SK-N-SH (cell line): ENCODE data around the gene UBE2N.

Experiments
- EZH2phosphoT487 ChIP-seq: fragments of 200-600 bp; sonication (generic); IDR thresholded peaks from 2 replicates; pipeline ENCODE4 v1.6.1; 2017; ENCODE audit warnings: low read depth, mixed run types, mild to moderate bottlenecking, antibody characterized with exemption, moderate library complexity, borderline replicate concordance
- FOXM1 ChIP-seq: IDR thresholded peaks from 2 replicates; pipeline ENCODE4 v1.4.0; 2012; ENCODE audit warnings: low read depth, mild to moderate bottlenecking
- GABPA ChIP-seq: IDR thresholded peaks from 2 replicates; pipeline ENCODE4 v1.4.0; 2012; ENCODE audit warnings: low read depth, mild to moderate bottlenecking
- MXI1 ChIP-seq: IDR thresholded peaks from 2 replicates; pipeline ENCODE4 v1.6.1; 2012; ENCODE audit warnings: mild to moderate bottlenecking, low read depth, low read length, improper control_type of control experiment
- RAD21 ChIP-seq: IDR thresholded peaks from 2 replicates; pipeline ENCODE4 v1.6.1; 2012; ENCODE audit warnings: mild to moderate bottlenecking, low read length
- RFX5 ChIP-seq: IDR thresholded peaks from 2 replicates; pipeline ENCODE4 v1.6.1; 2012; ENCODE audit warnings: mild to moderate bottlenecking, improper control_type of control experiment, low read length
- RXRA ChIP-seq: IDR thresholded peaks from 2 replicates; pipeline ENCODE4 v1.4.0; 2012; ENCODE audit warnings: low read depth, mild to moderate bottlenecking, borderline replicate concordance
- TAF1 ChIP-seq: IDR thresholded peaks from 2 replicates; pipeline ENCODE4 v1.6.1; 2012; ENCODE audit warnings: low read depth, mild to moderate bottlenecking, low read length, moderate library complexity, borderline replicate concordance
- TCF12 ChIP-seq: IDR thresholded peaks from 2 replicates; pipeline ENCODE4 v1.4.0; 2012
- USF2 ChIP-seq: fragments of 150-350 bp; IDR thresholded peaks from 2 replicates; pipeline ENCODE4 v1.6.1; 2017; ENCODE audit warnings: antibody characterized with exemption, low read length, low read depth, borderline replicate concordance
- YY1 ChIP-seq: IDR thresholded peaks from 2 replicates; pipeline ENCODE4 v1.4.0; 2012; ENCODE audit warnings: low read depth, mild to moderate bottlenecking
- TF ChIP-seq, protein P1 (sequence below): fragments of 200-600 bp; sonication (generic); IDR thresholded peaks from 2 replicates; pipeline ENCODE4 v1.6.1; 2017; ENCODE audit warnings: antibody characterized with exemption, mild to moderate bottlenecking, moderate library complexity

DNA sequence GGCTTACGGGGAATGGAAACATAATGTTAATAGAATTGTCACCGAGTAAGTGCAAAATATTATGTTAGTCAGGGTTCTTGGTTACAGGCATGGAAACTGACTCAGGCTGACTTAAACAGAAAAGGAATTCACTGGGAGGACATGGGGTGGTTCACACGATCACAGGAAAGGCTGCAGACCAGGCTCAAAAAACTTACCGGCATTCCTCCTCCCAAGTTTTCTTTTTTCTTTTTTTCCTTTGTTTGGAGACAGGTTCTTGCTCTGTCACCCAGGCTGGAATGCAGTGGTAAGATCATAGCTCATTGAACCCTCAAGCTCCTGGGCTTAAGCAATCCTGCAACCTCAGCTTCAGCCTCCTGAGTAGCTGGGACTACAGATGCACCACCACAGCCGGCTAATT, 11.9 kb upstream of the UBE2N start:
- TF ChIP-seq, protein P1, sequence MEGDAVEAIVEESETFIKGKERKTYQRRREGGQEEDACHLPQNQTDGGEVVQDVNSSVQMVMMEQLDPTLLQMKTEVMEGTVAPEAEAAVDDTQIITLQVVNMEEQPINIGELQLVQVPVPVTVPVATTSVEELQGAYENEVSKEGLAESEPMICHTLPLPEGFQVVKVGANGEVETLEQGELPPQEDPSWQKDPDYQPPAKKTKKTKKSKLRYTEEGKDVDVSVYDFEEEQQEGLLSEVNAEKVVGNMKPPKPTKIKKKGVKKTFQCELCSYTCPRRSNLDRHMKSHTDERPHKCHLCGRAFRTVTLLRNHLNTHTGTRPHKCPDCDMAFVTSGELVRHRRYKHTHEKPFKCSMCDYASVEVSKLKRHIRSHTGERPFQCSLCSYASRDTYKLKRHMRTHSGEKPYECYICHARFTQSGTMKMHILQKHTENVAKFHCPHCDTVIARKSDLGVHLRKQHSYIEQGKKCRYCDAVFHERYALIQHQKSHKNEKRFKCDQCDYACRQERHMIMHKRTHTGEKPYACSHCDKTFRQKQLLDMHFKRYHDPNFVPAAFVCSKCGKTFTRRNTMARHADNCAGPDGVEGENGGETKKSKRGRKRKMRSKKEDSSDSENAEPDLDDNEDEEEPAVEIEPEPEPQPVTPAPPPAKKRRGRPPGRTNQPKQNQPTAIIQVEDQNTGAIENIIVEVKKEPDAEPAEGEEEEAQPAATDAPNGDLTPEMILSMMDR = no peak
- TF ChIP-seq RAD21 = no peak
- no peak for TF ChIP-seq USF2
- TF ChIP-seq TAF1 = no peak
- no peak for TF ChIP-seq MXI1
- TF ChIP-seq GABPA = no peak
- TF ChIP-seq FOXM1 = no peak
- no peak for TF ChIP-seq TCF12
- no peak for TF ChIP-seq EZH2phosphoT487
- no peak for TF ChIP-seq YY1
- TF ChIP-seq RFX5 = no peak
- TF ChIP-seq RXRA = no peak
